Measurements from ENCODE around the gene AOPEP.

DNA sequence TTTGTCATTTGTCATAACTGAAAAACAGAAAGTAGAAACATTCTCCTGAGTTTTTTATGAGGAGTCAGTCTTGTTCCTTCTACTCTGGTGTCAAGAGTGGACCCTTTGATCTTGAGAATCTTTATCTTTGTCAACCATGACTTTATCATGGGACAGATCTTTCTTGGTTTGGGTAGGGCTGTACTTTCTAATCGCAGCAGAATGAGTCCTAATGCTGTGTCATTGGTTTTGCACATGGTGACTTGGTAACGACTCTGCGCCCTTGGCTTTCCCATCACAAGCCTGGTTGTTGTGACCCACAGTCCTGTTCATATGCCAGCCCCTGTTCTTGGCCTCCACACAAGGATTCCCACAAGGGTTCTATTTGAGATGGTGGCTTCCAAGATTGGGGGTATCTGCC lies 45.6 kb downstream of the AOPEP start:
- TF ChIP-seq, protein P1, sequence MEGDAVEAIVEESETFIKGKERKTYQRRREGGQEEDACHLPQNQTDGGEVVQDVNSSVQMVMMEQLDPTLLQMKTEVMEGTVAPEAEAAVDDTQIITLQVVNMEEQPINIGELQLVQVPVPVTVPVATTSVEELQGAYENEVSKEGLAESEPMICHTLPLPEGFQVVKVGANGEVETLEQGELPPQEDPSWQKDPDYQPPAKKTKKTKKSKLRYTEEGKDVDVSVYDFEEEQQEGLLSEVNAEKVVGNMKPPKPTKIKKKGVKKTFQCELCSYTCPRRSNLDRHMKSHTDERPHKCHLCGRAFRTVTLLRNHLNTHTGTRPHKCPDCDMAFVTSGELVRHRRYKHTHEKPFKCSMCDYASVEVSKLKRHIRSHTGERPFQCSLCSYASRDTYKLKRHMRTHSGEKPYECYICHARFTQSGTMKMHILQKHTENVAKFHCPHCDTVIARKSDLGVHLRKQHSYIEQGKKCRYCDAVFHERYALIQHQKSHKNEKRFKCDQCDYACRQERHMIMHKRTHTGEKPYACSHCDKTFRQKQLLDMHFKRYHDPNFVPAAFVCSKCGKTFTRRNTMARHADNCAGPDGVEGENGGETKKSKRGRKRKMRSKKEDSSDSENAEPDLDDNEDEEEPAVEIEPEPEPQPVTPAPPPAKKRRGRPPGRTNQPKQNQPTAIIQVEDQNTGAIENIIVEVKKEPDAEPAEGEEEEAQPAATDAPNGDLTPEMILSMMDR (conservative IDR thresholded peaks at IDR 0.05 in 1 of 2, IDR thresholded peaks at IDR 0.05 in 1 of 2; ENCODE audit: low read depth in 1 of 2, low read length in 2 of 2), result no peak
- no peak for TF ChIP-seq EZH2 (IDR thresholded peaks at IDR 0.05; ENCODE audit: low read length, missing control alignments)
